H9 (cell line): ENCODE data around the gene METRN. TPM values are rescaled to one million over a fixed set of nuclear protein-coding genes. Genes with fewer than 3 reads are reported as not detected.
A peak's percentile ranks its signal among the peaks of the same experiment; 100 is the strongest.

ENCODE experiments used
- DNase-seq: peaks from one replicate; pipeline ENCODE4 v3.0.0-alpha.2; 2017
- H2AFZ ChIP-seq: one replicate; pipeline ENCODE4 v1.6.1; 2013; ENCODE audit warnings: mild to moderate bottlenecking, low read length, control low read depth, moderate library complexity
- H2AK5ac ChIP-seq: 2 replicates; pipeline ENCODE4 v1.6.1; 2013; ENCODE audit warnings: low read length, control low read depth, mixed read lengths; ENCODE audit not compliant: insufficient read length
- H2BK120ac ChIP-seq: one replicate; pipeline ENCODE4 v1.6.1; 2013; ENCODE audit warnings: low read depth, mild to moderate bottlenecking, low read length, control low read depth, inconsistent platforms; ENCODE audit not compliant: poor library complexity, severe bottlenecking
- H2BK12ac ChIP-seq: 2 replicates; pipeline ENCODE4 v1.6.1; 2013; ENCODE audit warnings: low read length, control low read depth, mixed read lengths, low read depth; ENCODE audit not compliant: insufficient read length
- H2BK15ac ChIP-seq: 2 replicates; pipeline ENCODE4 v1.6.1; 2013; ENCODE audit warnings: low read depth, low read length, control low read depth
- H2BK20ac ChIP-seq: one replicate; pipeline ENCODE4 v1.6.1; 2013; ENCODE audit warnings: low read depth, mild to moderate bottlenecking, low read length, control low read depth, inconsistent platforms; ENCODE audit not compliant: poor library complexity, severe bottlenecking
- H2BK5ac ChIP-seq: 2 replicates; pipeline ENCODE4 v1.6.1; 2013; ENCODE audit warnings: low read length, control low read depth, mixed read lengths; ENCODE audit not compliant: insufficient read length
- H3K14ac ChIP-seq: 2 replicates; pipeline ENCODE4 v1.6.1; 2013; ENCODE audit warnings: low read length, control low read depth; ENCODE audit not compliant: insufficient read depth
- H3K18ac ChIP-seq: 2 replicates; pipeline ENCODE4 v1.6.1; 2013; ENCODE audit warnings: low read depth, mild to moderate bottlenecking, mixed read lengths, low read length, control low read depth; ENCODE audit not compliant: insufficient read length
- H3K23ac ChIP-seq: 2 replicates; pipeline ENCODE4 v1.6.1; 2013; ENCODE audit warnings: low read length, control low read depth, mixed read lengths, low read depth; ENCODE audit not compliant: insufficient read length
- H3K23me2 ChIP-seq: 2 replicates; pipeline ENCODE4 v1.6.1; 2013; ENCODE audit warnings: low read depth, mild to moderate bottlenecking, mixed read lengths, low read length, control low read depth; ENCODE audit not compliant: insufficient read length, poor library complexity, severe bottlenecking
- H3K27ac ChIP-seq: 2 replicates; pipeline ENCODE4 v1.5.1; 2013; ENCODE audit warnings: low read length, control low read depth, mixed read lengths, low read depth; ENCODE audit not compliant: insufficient read length
- H3K27me3 ChIP-seq: 2 replicates; pipeline ENCODE4 v1.6.1; 2013; ENCODE audit warnings: low read length, control low read depth, inconsistent platforms; ENCODE audit not compliant: insufficient read depth
- H3K4ac ChIP-seq: 2 replicates; pipeline ENCODE4 v1.6.1; 2013; ENCODE audit warnings: low read depth, mild to moderate bottlenecking, control low read depth, inconsistent platforms, low read length, moderate library complexity
- H3K4me1 ChIP-seq: 2 replicates; pipeline ENCODE4 v1.6.1; 2013; ENCODE audit warnings: low read length, control low read depth, inconsistent platforms; ENCODE audit not compliant: insufficient read depth
- H3K4me2 ChIP-seq: 2 replicates; pipeline ENCODE4 v1.6.1; 2013; ENCODE audit warnings: low read length, control low read depth, mixed read lengths; ENCODE audit not compliant: insufficient read length, insufficient read depth
- H3K56ac ChIP-seq: 2 replicates; pipeline ENCODE4 v1.6.1; 2013; ENCODE audit warnings: low read depth, mild to moderate bottlenecking, mixed read lengths, low read length, control low read depth; ENCODE audit not compliant: insufficient read length
- H3K79me1 ChIP-seq: 2 replicates; pipeline ENCODE4 v1.6.1; 2013; ENCODE audit warnings: low read depth, mild to moderate bottlenecking, moderate library complexity, low read length, control low read depth, inconsistent platforms; ENCODE audit not compliant: insufficient read depth, poor library complexity, severe bottlenecking
- H3K79me2 ChIP-seq: 2 replicates; pipeline ENCODE4 v1.6.1; 2013; ENCODE audit warnings: low read length, control low read depth, inconsistent platforms; ENCODE audit not compliant: insufficient read depth
- H3K9ac ChIP-seq: 2 replicates; pipeline ENCODE4 v1.6.1; 2013; ENCODE audit warnings: low read length, control low read depth, mixed read lengths; ENCODE audit not compliant: insufficient read length; ENCODE audit errors: extremely low read depth
- H3K9me3 ChIP-seq: one replicate; pipeline ENCODE4 v1.6.1; 2013; ENCODE audit warnings: low read depth, low read length, inconsistent platforms; ENCODE audit not compliant: control insufficient read depth
- H3T11ph ChIP-seq: one replicate; pipeline ENCODE4 v1.6.1; 2013; ENCODE audit warnings: mild to moderate bottlenecking, low read length, control low read depth, inconsistent platforms
- H4K20me1 ChIP-seq: one replicate; pipeline ENCODE4 v1.6.1; 2013; ENCODE audit not compliant: control insufficient read depth, insufficient read length, insufficient read depth
- H4K5ac ChIP-seq: 2 replicates; pipeline ENCODE4 v1.6.1; 2013; ENCODE audit warnings: low read depth, mild to moderate bottlenecking, mixed read lengths, low read length, control low read depth; ENCODE audit not compliant: insufficient read length
- H4K8ac ChIP-seq: replicated peaks from 2 replicates; pipeline ENCODE4 v1.6.1; 2013; ENCODE audit warnings: low read length, control low read depth, mixed read lengths, low read depth; ENCODE audit not compliant: insufficient read length
- H4K91ac ChIP-seq: 2 replicates; pipeline ENCODE4 v1.6.1; 2013; ENCODE audit warnings: low read depth, mild to moderate bottlenecking, moderate library complexity, mixed read lengths, low read length, control low read depth; ENCODE audit not compliant: insufficient read length
- H3K27ac Mint-ChIP-seq, 3 experiments: 2 replicates in 2 of 3; 3 replicates in 1 of 3; pipeline ENCODE4 v1.8.0; 2020 to 2021; ENCODE audit warnings: mixed read lengths in 3 of 3, mild to moderate bottlenecking in 1 of 3, moderate library complexity in 1 of 3
- H3K27me3 Mint-ChIP-seq: 2 replicates; pipeline ENCODE4 v1.8.0; 2021; ENCODE audit warnings: low read depth, mild to moderate bottlenecking, moderate library complexity, mixed read lengths
- H3K36me3 Mint-ChIP-seq, 3 experiments: 2 replicates in 2 of 3; 3 replicates in 1 of 3; pipeline ENCODE4 v1.8.0; 2020 to 2021; ENCODE audit warnings: low read depth in 3 of 3, mixed read lengths in 3 of 3; ENCODE audit not compliant: insufficient read depth in 1 of 3
- H3K4me1 Mint-ChIP-seq, 2 experiments: 2 replicates each; pipeline ENCODE4 v1.8.0; 2020; ENCODE audit warnings: mixed read lengths in 2 of 2
- H3K4me3 Mint-ChIP-seq, 2 experiments: 2 replicates in 1 of 2; 3 replicates in 1 of 2; pipeline ENCODE4 v1.8.0; 2020 to 2021; ENCODE audit warnings: mild to moderate bottlenecking in 2 of 2, mixed read lengths in 2 of 2, moderate library complexity in 1 of 2
- H3K9me3 Mint-ChIP-seq, 2 experiments: 2 replicates in 1 of 2; 3 replicates in 1 of 2; pipeline ENCODE4 v1.8.0; 2020; ENCODE audit warnings: mild to moderate bottlenecking in 2 of 2, mixed read lengths in 2 of 2, moderate library complexity in 1 of 2
- WGBS: extraction: QIAGEN DNeasy Blood & Tissue Kit; methylation state at CpG from one replicate; pipeline ENCODE4 v1.1.7; 2013; ENCODE audit warnings: missing lambda C conversion rate, low lambda C conversion rate, mixed read lengths; ENCODE audit not compliant: insufficient read length; ENCODE audit errors: extremely low coverage; 5-methylcytosine and 5-hydroxymethylcytosine counted together
- total RNA-seq: library from RNA; stranded (reverse); gene quantifications from 2 replicates; pipeline ENCODE4 v1.2.1, GENCODE V29; 2021
- TF ChIP-seq, protein P1 (sequence below): fragments of 200-600 bp; sonication (generic); conservative IDR thresholded peaks from 3 replicates; pipeline ENCODE4 v1.8.0; 2021; ENCODE audit warnings: antibody characterized with exemption, mild to moderate bottlenecking

METRN gene
- total RNA-seq, 1 experiment from 2014 or later, result 26.2 TPM

DNA sequence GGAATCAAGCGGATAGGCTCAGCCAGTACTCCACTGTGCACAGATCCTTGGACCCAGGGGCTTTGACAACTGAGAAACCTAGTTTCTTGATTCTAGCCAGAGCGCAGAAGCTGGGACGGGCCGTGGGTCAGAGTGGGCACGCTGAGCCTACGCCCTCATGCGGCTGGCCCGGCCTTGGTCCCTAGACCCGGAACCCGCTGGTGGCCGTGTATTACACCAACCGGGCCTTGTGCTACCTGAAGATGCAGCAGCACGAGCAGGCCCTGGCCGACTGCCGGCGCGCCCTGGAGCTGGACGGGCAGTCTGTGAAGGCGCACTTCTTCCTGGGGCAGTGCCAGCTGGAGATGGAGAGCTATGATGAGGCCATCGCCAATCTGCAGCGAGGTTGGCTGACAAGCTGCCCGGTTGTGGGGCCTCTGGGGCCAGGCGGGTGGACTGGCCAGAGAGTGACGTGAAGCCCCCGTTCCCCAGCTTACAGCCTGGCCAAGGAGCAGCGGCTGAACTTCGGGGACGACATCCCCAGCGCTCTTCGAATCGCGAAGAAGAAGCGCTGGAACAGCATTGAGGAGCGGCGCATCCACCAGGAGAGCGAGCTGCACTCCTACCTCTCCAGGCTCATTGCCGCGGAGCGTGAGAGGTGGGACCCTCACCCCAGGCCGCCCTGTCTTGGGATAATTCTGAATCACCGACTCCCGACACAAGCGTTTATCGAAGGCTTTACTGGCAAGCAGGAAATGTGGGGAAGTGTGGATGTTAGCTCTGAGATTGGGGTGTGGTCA, 33.8 kb upstream of the METRN start:
- H3K27me3 ChIP-seq, result no peaks in the 10 kb centered on the region
- H3K56ac ChIP-seq, result no peak overlapping the region
- H2BK20ac ChIP-seq, result no peak overlapping the region
- H4K8ac ChIP-seq, result no peak overlapping the region
- H3K4me2 ChIP-seq, result peak overlapping the region; percentile 71
- no peaks in the 10 kb centered on the region for H4K20me1 ChIP-seq
- no peak for DNase-seq
- Mint-ChIP-seq H3K27me3 (no peaks in the 10 kb centered on the region; the same call in 1 of the 2 replicates), H3K4me1 (peaks cover 17 to 35% of the 10 kb centered on the region in 2 experiments), H3K4me3 (peak overlapping the region; percentile 81 to 86), H3K36me3 (peaks cover 14 to 33% (median 32%) of the 10 kb centered on the region in 3 experiments; a peak in 6 of 7 replicates), H3K27ac (no peak overlapping the region), H3K9me3 (no peaks in the 10 kb centered on the region)
- H2AFZ ChIP-seq, result no peak overlapping the region
- H3K14ac ChIP-seq, result no peak overlapping the region
- WGBS, result no CpG with 5 or more reads among the region's 44 CpGs
- no peak overlapping the region for H3K23ac ChIP-seq
- no peak overlapping the region for H2AK5ac ChIP-seq
- no peak overlapping the region for H3K4ac ChIP-seq
- H3K27ac ChIP-seq, result no peak overlapping the region
- no peaks in the 10 kb centered on the region for H3K79me1 ChIP-seq
- H3K9ac ChIP-seq, result peak overlapping the region; percentile 14
- no peaks in the 10 kb centered on the region for H3K4me1 ChIP-seq
- no peak overlapping the region for H2BK15ac ChIP-seq
- no peak overlapping the region for H3T11ph ChIP-seq
- H2BK5ac ChIP-seq, result no peak overlapping the region
- no peak overlapping the region for H2BK12ac ChIP-seq
- H3K79me2 ChIP-seq, result peaks cover 2% of the 10 kb centered on the region; the same call in 1 of the 2 replicates
- no peak overlapping the region for H4K91ac ChIP-seq
- peaks cover 11% of the 10 kb centered on the region for H3K23me2 ChIP-seq
- no peak overlapping the region for H3K18ac ChIP-seq
- TF ChIP-seq, protein P1, sequence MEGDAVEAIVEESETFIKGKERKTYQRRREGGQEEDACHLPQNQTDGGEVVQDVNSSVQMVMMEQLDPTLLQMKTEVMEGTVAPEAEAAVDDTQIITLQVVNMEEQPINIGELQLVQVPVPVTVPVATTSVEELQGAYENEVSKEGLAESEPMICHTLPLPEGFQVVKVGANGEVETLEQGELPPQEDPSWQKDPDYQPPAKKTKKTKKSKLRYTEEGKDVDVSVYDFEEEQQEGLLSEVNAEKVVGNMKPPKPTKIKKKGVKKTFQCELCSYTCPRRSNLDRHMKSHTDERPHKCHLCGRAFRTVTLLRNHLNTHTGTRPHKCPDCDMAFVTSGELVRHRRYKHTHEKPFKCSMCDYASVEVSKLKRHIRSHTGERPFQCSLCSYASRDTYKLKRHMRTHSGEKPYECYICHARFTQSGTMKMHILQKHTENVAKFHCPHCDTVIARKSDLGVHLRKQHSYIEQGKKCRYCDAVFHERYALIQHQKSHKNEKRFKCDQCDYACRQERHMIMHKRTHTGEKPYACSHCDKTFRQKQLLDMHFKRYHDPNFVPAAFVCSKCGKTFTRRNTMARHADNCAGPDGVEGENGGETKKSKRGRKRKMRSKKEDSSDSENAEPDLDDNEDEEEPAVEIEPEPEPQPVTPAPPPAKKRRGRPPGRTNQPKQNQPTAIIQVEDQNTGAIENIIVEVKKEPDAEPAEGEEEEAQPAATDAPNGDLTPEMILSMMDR, result 0 out of 3 replicates have a peak, but pooled peaks have one; percentile 16
- no peaks in the 10 kb centered on the region for H3K9me3 ChIP-seq
- H4K5ac ChIP-seq, result no peak overlapping the region
- no peak overlapping the region for H2BK120ac ChIP-seq
